Fibroblast of upper back skin (primary cell): ENCODE results near the gene DNAJC5.

Source experiments
- DNase-seq: peaks from one replicate; pipeline ENCODE4 v3.0.0-alpha.2; 2013

Gene DNAJC5

GRCh38 chr20:63885264-63886053 is 9.5 kb upstream of the DNAJC5 start:
- no peak for DNase-seq

GRCh38 chr20:63886054-63886419 is 8.9 kb upstream of the DNAJC5 start:
- no peak for DNase-seq

GRCh38 chr20:63886921-63887320 is 8.0 kb upstream of the DNAJC5 start:
- DNase-seq, result no peak

GRCh38 chr20:63889241-63890200 is 5.4 kb upstream of the DNAJC5 start:
- no peak for DNase-seq

GRCh38 chr20:63890201-63890576 is 4.7 kb upstream of the DNAJC5 start:
- DNase-seq, result no peak

GRCh38 chr20:63890616-63891015 is 4.3 kb upstream of the DNAJC5 start:
- no peak for DNase-seq

- DNase-seq, result no peak
Measured at GRCh38 chr20:63891061-63892002, 3.6 kb upstream of the DNAJC5 start.

- DNase-seq, result no peak
Measured at GRCh38 chr20:63892402-63892801, 2.5 kb upstream of the DNAJC5 start.

- DNase-seq, result no peak
Measured at GRCh38 chr20:63893999-63894357, 948 bp upstream of the DNAJC5 start.

- DNase-seq, result no peak
Measured at GRCh38 chr20:63895202-63895951, 451 bp downstream of the DNAJC5 start.

GRCh38 chr20:63895952-63896263 is 982 bp downstream of the DNAJC5 start:
- no peak for DNase-seq

GRCh38 chr20:63896264-63897105 is 1.6 kb downstream of the DNAJC5 start:
- DNase-seq, result no peak

- no peak for DNase-seq
Measured at GRCh38 chr20:63897978-63898561, 3.1 kb downstream of the DNAJC5 start.

- DNase-seq, result no peak
Measured at GRCh38 chr20:63898882-63899558, 4.1 kb downstream of the DNAJC5 start.

- DNase-seq, result no peak
Measured at GRCh38 chr20:63900413-63900812, 5.5 kb downstream of the DNAJC5 start.

- no peak for DNase-seq
Measured at GRCh38 chr20:63903796-63904561, 9.1 kb downstream of the DNAJC5 start.

GRCh38 chr20:63908008-63908682 is 13.2 kb downstream of the DNAJC5 start:
- no peak for DNase-seq

GRCh38 chr20:63911176-63911575 is 16.2 kb downstream of the DNAJC5 start:
- DNase-seq, result no peak

GRCh38 chr20:63913768-63914167 is 18.8 kb downstream of the DNAJC5 start:
- DNase-seq, result no peak
